GM21717 (cell line): Measurements from ENCODE around the gene POLR2J3.
"Not testable (repeated sequence)": the region's sequence is repeated elsewhere in the genome, so short reads cannot be mapped to it uniquely, and the experiment has no call there.

ENCODE experiments used
- ATAC-seq: cut with Tn5 transposase; IDR thresholded peaks from one replicate; pipeline ENCODE4 v1.9.1; 2021; ENCODE audit warnings: mild to moderate bottlenecking, moderate library complexity; ENCODE audit not compliant: unreplicated experiment

Gene POLR2J3

GRCh38 chr7:102589857-102590256, 17.5 kb upstream of the POLR2J3 start:
- peak; percentile 49 for ATAC-seq

- ATAC-seq = not testable (repeated sequence)
Observed at GRCh38 chr7:102583495-102583894, 11.1 kb upstream of the POLR2J3 start.

GRCh38 chr7:102581722-102582121, 9.3 kb upstream of the POLR2J3 start:
- not testable (repeated sequence) for ATAC-seq

GRCh38 chr7:102578486-102578885, 6.1 kb upstream of the POLR2J3 start:
- ATAC-seq = not testable (repeated sequence)

GRCh38 chr7:102577315-102578240, 5.2 kb upstream of the POLR2J3 start:
- ATAC-seq = not testable (repeated sequence)

GRCh38 chr7:102576363-102576762, 4.0 kb upstream of the POLR2J3 start:
- not testable (repeated sequence) for ATAC-seq

GRCh38 chr7:102574607-102575006, 2.2 kb upstream of the POLR2J3 start:
- ATAC-seq = not testable (repeated sequence)

GRCh38 chr7:102568620-102569019, 3.8 kb downstream of the POLR2J3 start:
- ATAC-seq = not testable (repeated sequence)

GRCh38 chr7:102550808-102551422, 21.5 kb downstream of the POLR2J3 start, which contains the start of gene SPDYE2:
Gene SPDYE2, plus strand, starts transcription at chr7:102551226. Its CDS starts 2,030 bp downstream, at chr7:102553256.
- ATAC-seq = not testable (repeated sequence)

- ATAC-seq = peak; percentile 71
Observed at GRCh38 chr7:102546353-102546752, 26.0 kb downstream of the POLR2J3 start.

- ATAC-seq = not testable (repeated sequence)
Observed at GRCh38 chr7:102545288-102545687, 27.1 kb downstream of the POLR2J3 start.

- ATAC-seq = not testable (repeated sequence)
Observed at GRCh38 chr7:102544372-102544771, 28.0 kb downstream of the POLR2J3 start.

GRCh38 chr7:102543596-102543995, 28.8 kb downstream of the POLR2J3 start, which contains the start of gene UPK3BL2:
Gene UPK3BL2, minus strand, starts transcription at chr7:102543696. Its CDS starts 60 bp downstream, at chr7:102543636.
- not testable (repeated sequence) for ATAC-seq

GRCh38 chr7:102542771-102543170, 29.6 kb downstream of the POLR2J3 start:
- ATAC-seq = not testable (repeated sequence)

GRCh38 chr7:102542083-102542482, 30.3 kb downstream of the POLR2J3 start:
- not testable (repeated sequence) for ATAC-seq

GRCh38 chr7:102540604-102541003, 31.8 kb downstream of the POLR2J3 start:
- not testable (repeated sequence) for ATAC-seq

- not testable (repeated sequence) for ATAC-seq
Observed at GRCh38 chr7:102535062-102535615, 37.2 kb downstream of the POLR2J3 start.

- not testable (repeated sequence) for ATAC-seq
Observed at GRCh38 chr7:102532127-102532526, 40.3 kb downstream of the POLR2J3 start.

GRCh38 chr7:102531583-102531982, 40.8 kb downstream of the POLR2J3 start:
- not testable (repeated sequence) for ATAC-seq

- ATAC-seq = not testable (repeated sequence)
Observed at GRCh38 chr7:102527822-102528793, 44.3 kb downstream of the POLR2J3 start.
